ENCODE measurements around the gene WDR27. TPM values are rescaled to one million over a fixed set of nuclear protein-coding genes. Genes with fewer than 3 reads are reported as not detected.
"Not testable (repeated sequence)": the region's sequence is repeated elsewhere in the genome, so short reads cannot be mapped to it uniquely, and the experiment has no call there.

The WDR27 gene
- total RNA-seq, 4 donors from 2014 or later, result 12.4 to 38.7 (median 27.6) TPM

DNA sequence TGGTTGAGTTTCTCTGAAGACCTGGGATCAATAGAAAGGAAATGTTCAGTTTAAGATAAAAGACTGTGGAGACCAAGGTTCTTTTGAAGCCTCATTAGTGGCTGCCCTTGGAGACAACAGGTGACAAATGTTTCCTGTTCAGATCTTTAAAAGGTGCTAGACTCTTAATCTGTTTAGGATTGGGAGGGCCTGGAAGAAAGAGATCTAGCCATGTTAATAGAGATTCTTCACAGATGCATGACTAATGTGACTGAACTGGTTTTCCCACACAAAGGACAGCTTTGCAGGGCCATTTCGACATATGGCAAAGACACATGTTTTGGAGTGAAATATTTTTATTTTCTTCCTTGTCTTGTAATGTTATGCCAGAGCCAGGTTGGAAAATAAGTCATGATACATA, 82.2 kb downstream of the WDR27 start:
- H3K27ac ChIP-seq, result peak overlapping the region; percentile 60 to 87 (median 78)
- DNase-seq, result no peak

DNA sequence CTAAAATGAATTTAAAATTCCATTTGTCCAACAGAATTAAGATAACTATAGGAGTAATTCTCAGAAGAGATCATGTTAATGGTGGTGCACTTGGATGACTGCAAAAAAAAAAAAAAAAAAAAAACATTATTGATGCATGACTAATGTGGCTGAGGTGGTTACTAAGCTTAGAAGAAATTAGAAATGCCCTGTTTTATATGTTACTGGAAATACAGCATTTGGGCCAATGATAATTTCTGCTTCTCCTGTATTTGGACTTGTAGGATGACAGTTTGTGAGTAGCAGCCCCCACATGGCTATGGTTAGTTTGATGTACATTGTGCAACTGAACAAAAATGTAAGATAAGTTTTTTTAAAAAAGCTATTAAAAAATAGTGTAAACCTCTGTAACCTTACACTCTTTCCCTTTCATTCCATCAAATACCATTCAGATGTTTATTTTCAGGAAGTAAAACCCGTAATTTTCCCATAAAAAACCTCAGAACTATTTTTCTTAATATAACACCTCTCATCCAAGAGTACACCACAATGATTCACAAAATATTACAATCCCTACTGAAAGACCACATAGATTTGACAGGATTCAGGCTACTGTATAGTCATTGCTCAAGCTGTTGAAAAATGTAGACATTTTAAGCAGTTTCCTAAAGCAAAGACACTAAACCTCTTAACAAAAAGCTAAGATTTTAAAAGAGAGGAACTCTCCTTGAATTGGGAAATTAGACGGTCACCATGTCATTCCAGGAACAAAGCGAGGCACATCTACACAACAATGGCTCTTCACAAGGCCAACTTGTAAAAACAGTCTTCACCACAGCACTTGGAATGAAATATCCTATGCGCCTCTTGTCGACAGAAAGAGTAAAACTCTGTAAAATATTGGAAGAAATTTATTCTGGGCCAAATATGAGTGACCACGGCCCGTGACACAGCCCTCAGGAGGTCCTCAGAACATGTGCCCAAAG, 83.0 kb downstream of the WDR27 start:
- Histone ChIP-seq H3K36me3 (peaks cover 0 to 4% (median 0%) of the 10 kb centered on the region in 3 donors), H3K4me3 (no peak overlapping the region), H3K27ac (peak overlapping the region; percentile 60 to 87 (median 78)), H3K4me1 (peaks cover 15 to 49% (median 16%) of the 10 kb centered on the region in 3 donors), H3K27me3 (no peaks in the 10 kb centered on the region), H3K9me3 (no peaks in the 10 kb centered on the region)
- no peak for TF ChIP-seq POLR2A (IDR thresholded peaks at IDR 0.05)
- TF ChIP-seq, protein P1, sequence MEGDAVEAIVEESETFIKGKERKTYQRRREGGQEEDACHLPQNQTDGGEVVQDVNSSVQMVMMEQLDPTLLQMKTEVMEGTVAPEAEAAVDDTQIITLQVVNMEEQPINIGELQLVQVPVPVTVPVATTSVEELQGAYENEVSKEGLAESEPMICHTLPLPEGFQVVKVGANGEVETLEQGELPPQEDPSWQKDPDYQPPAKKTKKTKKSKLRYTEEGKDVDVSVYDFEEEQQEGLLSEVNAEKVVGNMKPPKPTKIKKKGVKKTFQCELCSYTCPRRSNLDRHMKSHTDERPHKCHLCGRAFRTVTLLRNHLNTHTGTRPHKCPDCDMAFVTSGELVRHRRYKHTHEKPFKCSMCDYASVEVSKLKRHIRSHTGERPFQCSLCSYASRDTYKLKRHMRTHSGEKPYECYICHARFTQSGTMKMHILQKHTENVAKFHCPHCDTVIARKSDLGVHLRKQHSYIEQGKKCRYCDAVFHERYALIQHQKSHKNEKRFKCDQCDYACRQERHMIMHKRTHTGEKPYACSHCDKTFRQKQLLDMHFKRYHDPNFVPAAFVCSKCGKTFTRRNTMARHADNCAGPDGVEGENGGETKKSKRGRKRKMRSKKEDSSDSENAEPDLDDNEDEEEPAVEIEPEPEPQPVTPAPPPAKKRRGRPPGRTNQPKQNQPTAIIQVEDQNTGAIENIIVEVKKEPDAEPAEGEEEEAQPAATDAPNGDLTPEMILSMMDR (IDR thresholded peaks at IDR 0.05), result no peak
- 82 to 90% methylated on average over 7 of the region's 7 CpGs for WGBS, 2 donors
- intact Hi-C loops (cut with DNase I), result no loop called here
- no peak for DNase-seq

More for the DNA sequence above, 82.2 kb downstream of the WDR27 start:
- WGBS, 2 donors, result 30 to 60% methylated on average over 1 of the region's 1 CpG
- Histone ChIP-seq H3K9me3 (no peaks in the 10 kb centered on the region), H3K4me3 (no peak overlapping the region), H3K36me3 (peaks cover 0 to 13% (median 0%) of the 10 kb centered on the region in 3 donors), H3K4me1 (peaks cover 15 to 49% (median 16%) of the 10 kb centered on the region in 3 donors), H3K27me3 (no peaks in the 10 kb centered on the region)
- TF ChIP-seq POLR2A (IDR thresholded peaks at IDR 0.05), result no peak
- TF ChIP-seq, protein P1 (IDR thresholded peaks at IDR 0.05), result no peak
- intact Hi-C loops (cut with DNase I), result no loop called here

DNA sequence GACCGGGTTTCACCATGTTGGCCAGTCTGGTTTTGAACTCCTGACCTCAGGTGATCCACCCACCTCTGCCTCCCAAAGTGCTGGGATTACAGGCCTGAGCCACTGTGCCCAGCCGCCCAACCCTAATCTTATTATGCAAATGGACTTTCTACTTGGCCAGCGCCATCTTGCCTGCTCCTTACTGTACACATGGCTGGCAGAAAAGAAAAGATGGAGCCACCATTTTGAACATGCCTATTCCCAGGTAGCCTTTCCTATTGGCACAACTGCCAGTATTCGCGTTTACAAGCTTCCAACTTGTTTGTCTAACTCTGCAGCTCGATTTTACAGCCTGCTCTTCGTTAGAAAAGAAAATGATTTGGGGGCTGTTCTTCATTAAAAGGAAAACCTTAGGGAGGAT, 84.3 kb downstream of the WDR27 start:
- 92 to 93% methylated on average over 6 to 7 of the region's 7 CpGs for WGBS, 2 donors
- TF ChIP-seq, protein P1 (IDR thresholded peaks at IDR 0.05), result no peak
- no peak for TF ChIP-seq POLR2A (IDR thresholded peaks at IDR 0.05)
- H3K36me3 ChIP-seq, result no peaks in the 10 kb centered on the region

DNA sequence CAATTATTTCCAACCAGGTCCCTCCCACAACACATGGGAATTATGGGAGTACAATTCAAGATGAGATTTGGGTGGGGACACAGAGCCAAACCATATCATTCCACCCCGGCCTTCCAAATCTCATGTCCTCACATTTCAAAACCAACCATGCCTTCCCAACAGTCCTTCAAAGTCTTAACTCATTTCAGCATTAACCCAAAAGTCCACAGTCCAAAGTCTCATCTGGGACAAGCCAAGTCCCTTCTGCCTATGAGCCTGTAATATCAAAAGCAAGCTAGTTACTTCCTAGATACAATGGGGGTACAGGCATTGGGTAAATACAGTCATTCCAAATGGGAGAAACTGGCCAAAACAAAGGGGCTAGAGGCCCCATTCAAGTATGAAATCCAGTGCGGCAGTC, 93.2 kb downstream of the WDR27 start:
- H3K36me3 ChIP-seq; H3K4me3 ChIP-seq; H3K27me3 ChIP-seq; H3K9me3 ChIP-seq; DNase-seq; intact Hi-C loops (cut with DNase I); H3K4me1 ChIP-seq; H3K27ac ChIP-seq: not testable (repeated sequence)
- 78 to 90% methylated on average over 1 to 2 of the region's 2 CpGs for WGBS, 2 donors

More for the DNA sequence above, 84.3 kb downstream of the WDR27 start:
- no peaks in the 10 kb centered on the region for H3K9me3 ChIP-seq
- H3K4me1 ChIP-seq, result peaks cover 15 to 41% (median 16%) of the 10 kb centered on the region in 3 donors
- DNase-seq, result no peak
- intact Hi-C loops (cut with DNase I), result no loop called here
- no peaks in the 10 kb centered on the region for H3K27me3 ChIP-seq
- H3K27ac ChIP-seq, result no peak overlapping the region
- no peak overlapping the region for H3K4me3 ChIP-seq

DNA sequence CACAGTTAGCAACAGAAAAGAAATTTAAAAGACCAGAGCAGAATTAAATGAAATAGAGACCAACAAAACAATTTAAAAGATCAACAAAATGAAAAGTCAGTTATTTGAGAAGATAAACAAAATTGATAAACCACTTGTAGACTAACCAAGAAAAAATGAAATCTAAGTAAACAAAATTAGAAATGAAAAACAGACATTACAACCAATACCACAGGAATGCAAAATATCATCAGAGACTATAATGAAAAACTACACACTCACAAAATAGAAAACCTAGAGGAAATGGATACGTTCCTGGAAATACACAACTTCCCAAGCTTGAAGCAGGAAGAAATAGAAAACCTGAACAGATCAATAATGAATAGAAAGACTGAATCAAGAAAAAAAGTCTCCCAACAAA, 97.8 kb downstream of the WDR27 start:
- DNase-seq, result no peak
- H3K27ac ChIP-seq, result no peak overlapping the region
- no peaks in the 10 kb centered on the region for H3K9me3 ChIP-seq
- H3K27me3 ChIP-seq, result no peaks in the 10 kb centered on the region
- no peaks in the 10 kb centered on the region for H3K4me1 ChIP-seq
- no peak overlapping the region for H3K4me3 ChIP-seq
- peaks cover 0 to 24% (median 0%) of the 10 kb centered on the region in 3 donors for H3K36me3 ChIP-seq
- 87 to 97% methylated on average over 1 of the region's 1 CpG for WGBS, 2 donors
- intact Hi-C loops (cut with DNase I), result no loop called here
- TF ChIP-seq POLR2A (IDR thresholded peaks at IDR 0.05), result no peak
- TF ChIP-seq, protein P1 (IDR thresholded peaks at IDR 0.05), result no peak

DNA sequence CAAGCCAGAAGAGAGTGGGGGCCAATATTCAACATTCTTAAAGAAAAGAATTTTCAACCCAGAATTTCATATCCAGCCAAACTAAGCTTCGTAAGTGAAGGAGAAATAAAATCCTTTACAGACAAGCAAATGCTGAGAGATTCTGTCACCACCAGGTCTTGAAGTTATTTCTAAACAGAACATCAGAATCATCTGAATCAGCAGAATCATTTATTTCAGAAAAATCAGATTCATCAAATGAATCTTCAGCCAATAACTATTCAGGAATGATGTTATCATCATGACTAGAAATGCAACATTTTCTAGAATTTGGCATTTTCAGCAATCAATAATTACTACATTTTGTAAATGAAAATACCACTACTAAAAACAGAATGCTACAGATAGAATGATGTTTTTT, 100.7 kb downstream of the WDR27 start:
- 89 to 90% methylated on average over 1 of the region's 1 CpG for WGBS, 2 donors
- H3K4me1 ChIP-seq; H3K27ac ChIP-seq; H3K27me3 ChIP-seq; DNase-seq; intact Hi-C loops (cut with DNase I); H3K9me3 ChIP-seq; H3K4me3 ChIP-seq: not testable (repeated sequence)
- H3K36me3 ChIP-seq, result peaks cover 0 to 32% (median 0%) of the 10 kb centered on the region in 3 donors

Data from esophagus squamous epithelium (tissue), 5 donors.